Measurements from ENCODE around the gene DLG2.

DLG2 gene

GRCh38 chr11:83779876-83780275 lies 1847.3 kb downstream of the DLG2 start:
- no peak for DNase-seq (ENCODE audit: low read depth)
- TF ChIP-seq CTCF (conservative IDR thresholded peaks at IDR 0.05; ENCODE audit: low read depth, low read length) = no peak

GRCh38 chr11:83778596-83778995 lies 1848.5 kb downstream of the DLG2 start:
- no peak for TF ChIP-seq CTCF (conservative IDR thresholded peaks at IDR 0.05; ENCODE audit: low read depth, low read length)
- DNase-seq (ENCODE audit: low read depth) = peak; percentile 13
- no peak overlapping the region for H3K4me3 ChIP-seq (ENCODE audit: low read depth, low read length)

More at GRCh38 chr11:83779876-83780275, 1847.3 kb downstream of the DLG2 start:
- no peak overlapping the region for H3K4me3 ChIP-seq (ENCODE audit: low read depth, low read length)

GRCh38 chr11:83773950-83774880 lies 1852.9 kb downstream of the DLG2 start:
- TF ChIP-seq CTCF (conservative IDR thresholded peaks at IDR 0.05; ENCODE audit: low read depth, low read length) = no peak
- DNase-seq (ENCODE audit: low read depth) = peak; percentile 39
- H3K4me3 ChIP-seq (ENCODE audit: low read depth, low read length) = no peak overlapping the region

GRCh38 chr11:83768489-83768888 lies 1858.7 kb downstream of the DLG2 start:
- DNase-seq (ENCODE audit: low read depth) = no peak
- TF ChIP-seq CTCF (conservative IDR thresholded peaks at IDR 0.05; ENCODE audit: low read depth, low read length) = no peak
- no peak overlapping the region for H3K4me3 ChIP-seq (ENCODE audit: low read depth, low read length)

- TF ChIP-seq CTCF (conservative IDR thresholded peaks at IDR 0.05; ENCODE audit: low read depth, low read length) = no peak
Measured at GRCh38 chr11:83766932-83767331, 1860.2 kb downstream of the DLG2 start.

GRCh38 chr11:83764643-83765042 lies 1862.5 kb downstream of the DLG2 start:
- no peak for DNase-seq (ENCODE audit: low read depth)
- H3K4me3 ChIP-seq (ENCODE audit: low read depth, low read length) = no peak overlapping the region
- no peak for TF ChIP-seq CTCF (conservative IDR thresholded peaks at IDR 0.05; ENCODE audit: low read depth, low read length)

More at GRCh38 chr11:83766932-83767331, 1860.2 kb downstream of the DLG2 start:
- no peak overlapping the region for H3K4me3 ChIP-seq (ENCODE audit: low read depth, low read length)
- DNase-seq (ENCODE audit: low read depth) = no peak

GRCh38 chr11:83760932-83761331 lies 1866.2 kb downstream of the DLG2 start:
- DNase-seq (ENCODE audit: low read depth) = no peak
- no peak for TF ChIP-seq CTCF (conservative IDR thresholded peaks at IDR 0.05; ENCODE audit: low read depth, low read length)
- H3K4me3 ChIP-seq (ENCODE audit: low read depth, low read length) = no peak overlapping the region

Data from choroid plexus epithelial cell (primary cell).